GM12878 (cell line): ENCODE results near the gene SYNGR2. TPM values are rescaled to one million over a fixed set of nuclear protein-coding genes. Genes with fewer than 3 reads are reported as not detected.

Experiments
- CHD1 ChIP-seq: IDR thresholded peaks from 2 replicates; pipeline ENCODE4 v1.6.1; 2012; ENCODE audit warnings: low read depth, low read length, improper control_type of control experiment
- EP300 ChIP-seq, 2 experiments: fragments of 150-350 bp in 1 of 2; IDR thresholded peaks; 2 replicates each; pipeline ENCODE4 v1.6.1; 2011 to 2012; ENCODE audit warnings: low read depth in 2 of 2, low read length in 2 of 2, borderline replicate concordance in 1 of 2, improper control_type of control experiment in 1 of 2, inconsistent platforms in 1 of 2; ENCODE audit not compliant: control insufficient read depth in 1 of 2
- EZH2 ChIP-seq: IDR thresholded peaks from 2 replicates; pipeline ENCODE4 v1.6.1; 2012; ENCODE audit warnings: low read depth, mild to moderate bottlenecking, control low read depth, inconsistent platforms, low read length, borderline replicate concordance; ENCODE audit not compliant: control insufficient read depth
- JUNB ChIP-seq: IDR thresholded peaks from 2 replicates; pipeline ENCODE4 v1.6.1; 2016; ENCODE audit warnings: antibody characterized with exemption, mild to moderate bottlenecking
- MTA3 ChIP-seq: IDR thresholded peaks from 2 replicates; pipeline ENCODE4 v1.6.1; 2012; ENCODE audit warnings: low read length, inconsistent platforms, borderline replicate concordance
- NBN ChIP-seq: fragments of 450-650 bp; IDR thresholded peaks from 2 replicates; pipeline ENCODE4 v1.6.1; 2016
- SMARCA5 ChIP-seq: fragments of 450-650 bp; IDR thresholded peaks from 2 replicates; pipeline ENCODE4 v1.6.1; 2017; ENCODE audit warnings: mild to moderate bottlenecking
- SMC3 ChIP-seq: IDR thresholded peaks from 2 replicates; pipeline ENCODE4 v1.6.1; 2011; ENCODE audit warnings: low read length, improper control_type of control experiment, borderline replicate concordance
- SRF ChIP-seq, 2 experiments: IDR thresholded peaks; 2 replicates each; pipeline ENCODE4 v1.6.1; 2011; ENCODE audit warnings: low read depth in 2 of 2, low read length in 2 of 2, mild to moderate bottlenecking in 1 of 2, moderate library complexity in 1 of 2
- ZNF24 ChIP-seq: fragments of 450-650 bp; IDR thresholded peaks from 2 replicates; pipeline ENCODE4 v1.6.1; 2017; ENCODE audit warnings: antibody characterized with exemption, mild to moderate bottlenecking
- ZNF384 ChIP-seq: IDR thresholded peaks from 2 replicates; pipeline ENCODE4 v1.6.1; 2012; ENCODE audit warnings: low read depth, mild to moderate bottlenecking, low read length, improper control_type of control experiment, borderline replicate concordance
- ZZZ3 ChIP-seq: IDR thresholded peaks from 2 replicates; pipeline ENCODE4 v1.6.1; 2011; ENCODE audit warnings: low read depth; ENCODE audit not compliant: control insufficient read depth, insufficient read length
- polyA plus RNA-seq, 11 experiments: library from polyadenylated mRNA; depleted of rRNA in 4 of 11; unstranded in 6 of 11; stranded (reverse) in 5 of 11; fragments of >200 nt; fragmentation: Nextera tagmentation in 4 of 11; fragmentation: Illumina TruSeq in 1 of 11; extraction: Ambion mirVana in 4 of 11; extraction: Trizol in 1 of 11; gene quantifications; 1 replicate in 1 of 11; 2 replicates in 10 of 11; pipeline versions ENCODE4 v1.2.1 to v1.2.3, GENCODE V29; 2011 to 2016; ENCODE audit warnings: inconsistent platforms in 2 of 11, missing spikeins in 2 of 11, low read depth in 1 of 11
- total RNA-seq, 4 experiments: library from RNA; depleted of rRNA in 3 of 4; stranded (reverse); fragments of >200 nt in 3 of 4; fragmentation: Illumina TruSeq in 1 of 4; extraction: Trizol in 1 of 4; gene quantifications; 2 replicates each; pipeline versions ENCODE4 v1.2.1 to v1.2.3, GENCODE V29; 2013 to 2021
- TF ChIP-seq, protein P1 (sequence below): IDR thresholded peaks from 2 replicates; pipeline ENCODE4 v1.6.1; 2011; ENCODE audit warnings: borderline replicate concordance, low read depth, mild to moderate bottlenecking, moderate library complexity, mixed read lengths, low read length; ENCODE audit not compliant: insufficient read depth; ENCODE audit errors: extremely low read length
- TF ChIP-seq, protein P2 (sequence below): IDR thresholded peaks from 2 replicates; pipeline ENCODE4 v1.6.1; 2012; ENCODE audit warnings: improper control_type of control experiment, low read depth, low read length; ENCODE audit not compliant: insufficient replicate concordance
- TF ChIP-seq, protein P3 (sequence below): fragments of 450-650 bp; IDR thresholded peaks from 2 replicates; pipeline ENCODE4 v1.6.1; 2016; ENCODE audit warnings: mild to moderate bottlenecking
- TF ChIP-seq, protein P4 (sequence below): fragments of 450-650 bp; IDR thresholded peaks from 2 replicates; pipeline ENCODE4 v1.6.1; 2017; ENCODE audit warnings: mild to moderate bottlenecking, low read depth, inconsistent platforms; ENCODE audit not compliant: poor library complexity, severe bottlenecking

The SYNGR2 gene
- total and polyA plus RNA-seq, 10 of the 15 experiments (the other 5 are each of a cell fraction or from before 2014, with no cell fraction given) = 4.4 to 529 (median 261) TPM

DNA sequence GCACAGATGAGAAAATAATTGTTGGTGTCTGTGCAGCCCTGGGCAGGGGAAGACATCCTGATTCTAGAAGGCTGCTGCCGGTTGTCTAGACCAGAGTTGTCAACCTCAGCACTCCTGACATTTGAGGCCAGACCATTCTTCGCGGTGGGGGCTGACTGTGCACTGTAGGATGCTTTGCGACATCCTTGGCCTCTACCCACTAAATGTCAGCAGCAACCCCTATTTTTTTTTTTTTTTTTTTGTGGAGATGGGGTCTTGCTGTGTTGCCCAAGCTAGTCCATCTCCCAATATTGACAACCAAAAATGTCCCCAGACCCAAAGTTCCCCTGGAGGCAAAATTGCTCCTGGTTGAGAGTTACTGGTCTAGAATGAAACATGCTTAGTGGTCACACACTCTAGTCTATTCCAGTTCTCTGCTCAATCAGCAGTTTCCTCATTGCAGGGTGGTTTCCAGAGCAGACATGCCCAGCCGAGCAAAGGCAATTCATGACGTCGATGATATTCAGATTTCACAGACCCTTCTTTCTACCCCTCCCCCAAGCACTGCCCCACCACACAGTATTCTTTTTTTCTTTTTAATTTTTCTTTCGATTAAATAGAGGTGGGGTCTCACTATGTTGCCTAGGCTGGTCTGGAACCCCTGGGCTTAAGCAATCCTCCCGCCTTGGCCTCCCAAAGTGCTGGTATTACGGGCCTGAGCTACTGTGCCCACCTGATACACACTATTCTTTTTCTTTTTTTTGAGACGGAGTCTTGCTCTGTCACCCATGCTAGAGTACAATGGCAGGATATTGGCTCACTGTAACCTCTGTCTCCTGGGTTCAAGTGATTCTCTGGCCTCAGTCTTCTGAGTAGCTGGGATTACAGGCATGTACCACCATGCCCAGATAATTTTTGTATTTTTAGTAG is 13.2 kb upstream of the SYNGR2 start (continued):
- TF ChIP-seq SMARCA5 (no peak; the same call in 1 of the 2 replicates), EZH2 (no peak), EP300 (IDR thresholded peaks at IDR 0.05; ENCODE audit: borderline replicate concordance in 1 of 2, control insufficient read depth in 1 of 2, low read depth in 2 of 2, low read length in 2 of 2) (peak; percentile 61 to 88; a peak in 3 of 4 replicates), SMC3 (no peak), NBN (peak; percentile 97), CHD1 (peak; percentile 96), SRF (IDR thresholded peaks at IDR 0.05; ENCODE audit: low read depth in 2 of 2, low read length in 2 of 2) (peak in 1 of 2 experiments; percentile 92; a peak in 2 of 4 replicates), ZNF24 (no peak; the same call in 1 of the 2 replicates), ZNF384 (no peak), ZZZ3 (no peak), JUNB (peak; percentile 58; the same call in 1 of the 2 replicates), MTA3 (peak; percentile 55; the same call in 1 of the 2 replicates)
- TF ChIP-seq, protein P1, sequence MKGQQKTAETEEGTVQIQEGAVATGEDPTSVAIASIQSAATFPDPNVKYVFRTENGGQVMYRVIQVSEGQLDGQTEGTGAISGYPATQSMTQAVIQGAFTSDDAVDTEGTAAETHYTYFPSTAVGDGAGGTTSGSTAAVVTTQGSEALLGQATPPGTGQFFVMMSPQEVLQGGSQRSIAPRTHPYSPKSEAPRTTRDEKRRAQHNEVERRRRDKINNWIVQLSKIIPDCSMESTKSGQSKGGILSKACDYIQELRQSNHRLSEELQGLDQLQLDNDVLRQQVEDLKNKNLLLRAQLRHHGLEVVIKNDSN = no peak
- TF ChIP-seq, protein P2, sequence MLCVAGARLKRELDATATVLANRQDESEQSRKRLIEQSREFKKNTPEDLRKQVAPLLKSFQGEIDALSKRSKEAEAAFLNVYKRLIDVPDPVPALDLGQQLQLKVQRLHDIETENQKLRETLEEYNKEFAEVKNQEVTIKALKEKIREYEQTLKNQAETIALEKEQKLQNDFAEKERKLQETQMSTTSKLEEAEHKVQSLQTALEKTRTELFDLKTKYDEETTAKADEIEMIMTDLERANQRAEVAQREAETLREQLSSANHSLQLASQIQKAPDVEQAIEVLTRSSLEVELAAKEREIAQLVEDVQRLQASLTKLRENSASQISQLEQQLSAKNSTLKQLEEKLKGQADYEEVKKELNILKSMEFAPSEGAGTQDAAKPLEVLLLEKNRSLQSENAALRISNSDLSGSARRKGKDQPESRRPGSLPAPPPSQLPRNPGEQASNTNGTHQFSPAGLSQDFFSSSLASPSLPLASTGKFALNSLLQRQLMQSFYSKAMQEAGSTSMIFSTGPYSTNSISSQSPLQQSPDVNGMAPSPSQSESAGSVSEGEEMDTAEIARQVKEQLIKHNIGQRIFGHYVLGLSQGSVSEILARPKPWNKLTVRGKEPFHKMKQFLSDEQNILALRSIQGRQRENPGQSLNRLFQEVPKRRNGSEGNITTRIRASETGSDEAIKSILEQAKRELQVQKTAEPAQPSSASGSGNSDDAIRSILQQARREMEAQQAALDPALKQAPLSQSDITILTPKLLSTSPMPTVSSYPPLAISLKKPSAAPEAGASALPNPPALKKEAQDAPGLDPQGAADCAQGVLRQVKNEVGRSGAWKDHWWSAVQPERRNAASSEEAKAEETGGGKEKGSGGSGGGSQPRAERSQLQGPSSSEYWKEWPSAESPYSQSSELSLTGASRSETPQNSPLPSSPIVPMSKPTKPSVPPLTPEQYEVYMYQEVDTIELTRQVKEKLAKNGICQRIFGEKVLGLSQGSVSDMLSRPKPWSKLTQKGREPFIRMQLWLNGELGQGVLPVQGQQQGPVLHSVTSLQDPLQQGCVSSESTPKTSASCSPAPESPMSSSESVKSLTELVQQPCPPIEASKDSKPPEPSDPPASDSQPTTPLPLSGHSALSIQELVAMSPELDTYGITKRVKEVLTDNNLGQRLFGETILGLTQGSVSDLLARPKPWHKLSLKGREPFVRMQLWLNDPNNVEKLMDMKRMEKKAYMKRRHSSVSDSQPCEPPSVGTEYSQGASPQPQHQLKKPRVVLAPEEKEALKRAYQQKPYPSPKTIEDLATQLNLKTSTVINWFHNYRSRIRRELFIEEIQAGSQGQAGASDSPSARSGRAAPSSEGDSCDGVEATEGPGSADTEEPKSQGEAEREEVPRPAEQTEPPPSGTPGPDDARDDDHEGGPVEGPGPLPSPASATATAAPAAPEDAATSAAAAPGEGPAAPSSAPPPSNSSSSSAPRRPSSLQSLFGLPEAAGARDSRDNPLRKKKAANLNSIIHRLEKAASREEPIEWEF = peak; percentile 25
- TF ChIP-seq, protein P3, sequence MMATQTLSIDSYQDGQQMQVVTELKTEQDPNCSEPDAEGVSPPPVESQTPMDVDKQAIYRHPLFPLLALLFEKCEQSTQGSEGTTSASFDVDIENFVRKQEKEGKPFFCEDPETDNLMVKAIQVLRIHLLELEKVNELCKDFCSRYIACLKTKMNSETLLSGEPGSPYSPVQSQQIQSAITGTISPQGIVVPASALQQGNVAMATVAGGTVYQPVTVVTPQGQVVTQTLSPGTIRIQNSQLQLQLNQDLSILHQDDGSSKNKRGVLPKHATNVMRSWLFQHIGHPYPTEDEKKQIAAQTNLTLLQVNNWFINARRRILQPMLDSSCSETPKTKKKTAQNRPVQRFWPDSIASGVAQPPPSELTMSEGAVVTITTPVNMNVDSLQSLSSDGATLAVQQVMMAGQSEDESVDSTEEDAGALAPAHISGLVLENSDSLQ = no peak; the same call in 1 of the 2 replicates
- TF ChIP-seq, protein P4, sequence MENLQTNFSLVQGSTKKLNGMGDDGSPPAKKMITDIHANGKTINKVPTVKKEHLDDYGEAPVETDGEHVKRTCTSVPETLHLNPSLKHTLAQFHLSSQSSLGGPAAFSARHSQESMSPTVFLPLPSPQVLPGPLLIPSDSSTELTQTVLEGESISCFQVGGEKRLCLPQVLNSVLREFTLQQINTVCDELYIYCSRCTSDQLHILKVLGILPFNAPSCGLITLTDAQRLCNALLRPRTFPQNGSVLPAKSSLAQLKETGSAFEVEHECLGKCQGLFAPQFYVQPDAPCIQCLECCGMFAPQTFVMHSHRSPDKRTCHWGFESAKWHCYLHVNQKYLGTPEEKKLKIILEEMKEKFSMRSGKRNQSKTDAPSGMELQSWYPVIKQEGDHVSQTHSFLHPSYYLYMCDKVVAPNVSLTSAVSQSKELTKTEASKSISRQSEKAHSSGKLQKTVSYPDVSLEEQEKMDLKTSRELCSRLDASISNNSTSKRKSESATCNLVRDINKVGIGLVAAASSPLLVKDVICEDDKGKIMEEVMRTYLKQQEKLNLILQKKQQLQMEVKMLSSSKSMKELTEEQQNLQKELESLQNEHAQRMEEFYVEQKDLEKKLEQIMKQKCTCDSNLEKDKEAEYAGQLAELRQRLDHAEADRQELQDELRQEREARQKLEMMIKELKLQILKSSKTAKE = peak; percentile 99
